Neuron (in vitro differentiated cells): ENCODE data around the gene WIPI1.

Experiments used
- H2AFZ ChIP-seq: one replicate; pipeline ENCODE4 v1.6.1; 2013; ENCODE audit warnings: low read depth, mild to moderate bottlenecking, inconsistent platforms, low read length, moderate library complexity
- H3K27me3 ChIP-seq: one replicate; pipeline ENCODE4 v1.6.1; 2013; ENCODE audit warnings: low read length; ENCODE audit not compliant: insufficient read depth
- H3K36me3 ChIP-seq: one replicate; pipeline ENCODE4 v1.6.1; 2013; ENCODE audit warnings: low read length; ENCODE audit not compliant: insufficient read depth
- H3K4me1 ChIP-seq: one replicate; pipeline ENCODE4 v1.6.1; 2013; ENCODE audit warnings: low read length; ENCODE audit not compliant: insufficient read depth
- H3K4me3 ChIP-seq: 2 replicates; pipeline ENCODE4 v1.5.1; 2013; ENCODE audit warnings: mild to moderate bottlenecking, low read length, moderate library complexity
- H3K9me3 ChIP-seq: one replicate; pipeline ENCODE4 v1.6.1; 2013; ENCODE audit warnings: low read length

WIPI1 gene

DNA sequence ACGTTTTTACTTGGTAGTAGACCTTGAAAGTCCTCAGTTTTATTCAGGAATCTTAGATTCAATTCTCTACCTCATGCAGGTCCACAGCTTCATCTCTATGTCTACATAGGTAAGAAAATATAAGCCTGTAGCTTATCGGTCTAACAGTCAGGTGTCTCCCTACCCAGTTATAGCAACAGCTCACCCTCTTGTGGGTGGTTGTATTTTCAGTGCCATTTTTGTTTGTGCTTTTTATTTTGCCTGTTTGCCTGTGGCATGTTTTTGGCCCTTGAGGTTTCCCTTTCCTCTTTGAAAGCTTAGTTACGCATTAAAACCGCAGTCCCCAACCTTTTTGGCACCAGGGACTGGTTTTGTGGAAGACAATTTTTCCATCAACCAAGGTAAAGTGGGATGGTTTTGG, 23.6 kb upstream of the WIPI1 start:
- H3K36me3 ChIP-seq, result no peaks in the 10 kb centered on the region
- peaks cover 23% of the 10 kb centered on the region for H3K4me1 ChIP-seq
- peaks cover 4% of the 10 kb centered on the region for H3K9me3 ChIP-seq
- no peak overlapping the region for H2AFZ ChIP-seq
- no peak overlapping the region for H3K4me3 ChIP-seq
- H3K27me3 ChIP-seq, result no peaks in the 10 kb centered on the region

DNA sequence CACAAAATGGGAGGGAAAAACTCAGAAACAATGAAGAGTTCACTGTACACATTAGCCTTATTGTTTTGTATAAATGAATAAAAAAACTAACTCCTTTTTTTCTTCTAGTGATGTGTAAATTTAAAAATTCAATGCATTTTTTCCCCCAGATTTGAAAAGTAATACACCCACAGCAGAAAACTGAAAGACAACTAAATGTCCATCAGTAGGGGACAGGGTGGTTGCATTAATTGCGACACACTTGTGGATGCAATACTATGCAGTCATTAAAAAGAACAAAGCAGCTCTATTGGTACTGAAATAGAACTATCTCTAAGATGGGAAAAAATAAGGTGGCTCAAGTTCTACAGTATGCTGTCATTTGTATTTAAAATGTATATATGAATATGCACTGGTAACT, 13.7 kb upstream of the WIPI1 start:
- H3K36me3 ChIP-seq, result no peaks in the 10 kb centered on the region
- H3K9me3 ChIP-seq, result no peaks in the 10 kb centered on the region
- H2AFZ ChIP-seq, result no peak overlapping the region
- H3K4me1 ChIP-seq, result no peaks in the 10 kb centered on the region
- no peaks in the 10 kb centered on the region for H3K27me3 ChIP-seq
- H3K4me3 ChIP-seq, result no peak overlapping the region

DNA sequence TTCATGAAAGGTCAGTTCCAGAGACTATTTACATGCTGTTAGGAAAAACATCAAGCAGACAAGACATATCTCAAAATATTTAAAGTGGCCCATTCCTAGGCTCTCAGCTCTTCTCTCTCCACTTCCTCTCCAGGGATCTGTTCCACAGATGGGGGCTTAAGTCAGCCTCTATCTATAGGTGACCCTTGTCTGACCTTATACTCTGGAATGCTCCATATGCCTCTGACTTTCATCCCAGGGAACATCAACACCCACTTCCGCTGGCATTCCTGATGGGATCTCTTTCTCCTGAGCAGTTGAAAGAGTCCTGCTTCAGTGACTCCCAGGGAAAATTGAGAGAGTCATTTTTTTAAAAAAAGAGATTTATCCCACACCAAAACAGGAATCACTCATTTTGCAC, 11.5 kb upstream of the WIPI1 start:
- H3K4me3 ChIP-seq, result no peak overlapping the region
- H2AFZ ChIP-seq, result no peak overlapping the region
- no peaks in the 10 kb centered on the region for H3K4me1 ChIP-seq
- H3K36me3 ChIP-seq, result no peaks in the 10 kb centered on the region
- H3K9me3 ChIP-seq, result no peaks in the 10 kb centered on the region
- no peaks in the 10 kb centered on the region for H3K27me3 ChIP-seq

DNA sequence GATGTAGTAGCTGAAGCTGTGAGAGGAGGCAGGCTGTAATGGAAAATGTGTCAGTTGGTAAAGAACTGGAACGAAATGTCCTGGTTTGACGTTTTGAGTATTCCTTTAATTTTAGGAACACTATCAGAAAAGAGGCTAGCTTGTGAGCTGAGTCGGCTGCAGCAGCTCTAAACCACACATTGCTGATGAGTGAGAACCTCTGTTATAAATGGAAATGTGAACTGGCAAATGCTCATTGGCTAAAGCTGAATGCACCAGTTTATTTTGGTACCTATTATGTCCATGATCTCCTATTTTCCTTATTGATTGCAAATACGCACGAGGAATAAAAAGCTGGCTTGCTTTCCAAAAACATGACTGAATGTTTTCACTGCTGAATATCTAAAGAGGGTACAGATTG, 11.0 kb upstream of the WIPI1 start:
- Histone ChIP-seq H2AFZ (no peak overlapping the region), H3K36me3 (no peaks in the 10 kb centered on the region), H3K4me1 (no peaks in the 10 kb centered on the region), H3K9me3 (no peaks in the 10 kb centered on the region), H3K4me3 (no peak overlapping the region), H3K27me3 (no peaks in the 10 kb centered on the region)

DNA sequence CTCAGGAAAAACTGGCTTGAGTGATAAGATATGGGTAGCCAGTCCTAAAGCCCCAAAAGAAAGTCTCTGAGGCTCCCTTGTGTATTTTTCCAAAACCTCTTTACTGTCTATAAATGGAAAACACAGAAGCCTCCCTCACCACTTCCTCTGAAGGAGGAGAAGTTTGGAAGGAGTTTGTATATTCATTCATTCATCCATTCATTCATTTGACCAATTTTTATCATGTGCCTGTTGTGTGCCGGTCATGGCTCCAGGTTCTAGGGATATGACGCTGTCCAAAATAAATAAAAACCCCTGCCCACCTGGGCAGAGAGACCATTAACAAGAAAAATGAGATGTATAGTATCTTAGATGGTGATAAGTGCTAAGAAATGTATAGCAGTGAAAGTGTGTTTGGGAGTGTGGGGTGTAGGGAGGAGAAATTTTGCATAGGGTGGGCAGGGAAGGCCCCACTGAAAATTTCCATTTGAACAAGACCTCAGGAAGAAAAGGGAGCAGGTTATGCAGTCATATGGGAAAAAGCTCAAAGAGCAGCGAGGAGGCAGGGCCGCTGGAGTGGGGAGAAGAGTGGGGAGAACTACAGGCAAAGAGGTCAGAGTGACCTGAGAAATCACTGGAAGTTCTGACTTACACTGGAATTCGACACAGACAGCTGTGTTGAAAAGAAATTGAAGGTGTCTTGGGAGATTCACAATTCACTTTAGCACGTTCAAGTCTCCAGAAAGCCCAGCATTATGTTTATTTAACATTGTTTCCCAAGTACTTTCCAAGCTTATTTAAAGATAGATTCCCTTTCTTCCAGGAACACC, 6.1 kb upstream of the WIPI1 start:
- no peaks in the 10 kb centered on the region for H3K9me3 ChIP-seq

DNA sequence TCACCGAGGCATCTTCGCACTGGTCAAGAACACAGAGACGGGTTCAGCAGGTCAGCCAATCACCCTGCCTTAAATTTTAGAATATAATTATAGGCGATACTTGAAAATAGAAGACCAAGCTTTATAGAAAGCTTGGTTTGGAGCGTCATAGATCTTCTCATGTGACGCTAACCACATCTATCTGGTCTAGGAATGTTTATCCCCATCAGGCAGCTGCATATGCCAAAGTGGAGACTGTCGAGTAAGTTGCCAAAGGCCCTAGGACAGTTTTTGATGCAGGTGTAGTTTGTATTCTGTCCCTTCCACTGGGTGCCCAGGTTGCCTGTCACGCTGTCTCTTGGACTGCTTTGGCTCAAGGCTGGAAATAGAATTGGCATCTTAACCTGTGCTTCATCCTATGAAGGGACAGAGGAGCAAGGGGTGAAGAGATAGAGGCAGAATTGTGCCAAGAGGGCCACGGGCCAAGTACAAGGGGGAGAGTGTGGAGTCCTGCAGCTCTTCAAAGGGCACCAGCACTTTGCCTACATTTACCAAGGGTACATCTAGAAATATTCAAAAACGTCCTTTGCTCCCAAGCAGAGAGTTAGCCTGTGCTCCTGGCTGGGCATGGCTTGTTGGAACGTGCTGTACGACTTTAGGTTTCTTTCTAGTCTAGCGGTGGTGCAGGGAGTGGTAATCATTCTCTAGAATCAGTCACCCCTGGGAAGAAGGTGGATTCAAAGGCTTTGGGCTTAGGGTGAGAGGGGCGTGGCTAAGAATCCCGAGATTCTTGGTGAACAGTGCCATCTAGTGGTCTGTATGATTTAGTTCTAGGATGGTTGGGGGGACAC, 5.3 kb upstream of the WIPI1 start:
- Histone ChIP-seq H2AFZ (no peak overlapping the region), H3K27me3 (no peaks in the 10 kb centered on the region), H3K4me3 (no peak overlapping the region), H3K9me3 (no peaks in the 10 kb centered on the region), H3K4me1 (peaks cover 26% of the 10 kb centered on the region), H3K36me3 (no peaks in the 10 kb centered on the region)

More for the DNA sequence above, 6.1 kb upstream of the WIPI1 start:
- H3K4me1 ChIP-seq, result peaks cover 22% of the 10 kb centered on the region
- no peak overlapping the region for H3K4me3 ChIP-seq
- H3K36me3 ChIP-seq, result no peaks in the 10 kb centered on the region
- H2AFZ ChIP-seq, result no peak overlapping the region
- no peaks in the 10 kb centered on the region for H3K27me3 ChIP-seq

DNA sequence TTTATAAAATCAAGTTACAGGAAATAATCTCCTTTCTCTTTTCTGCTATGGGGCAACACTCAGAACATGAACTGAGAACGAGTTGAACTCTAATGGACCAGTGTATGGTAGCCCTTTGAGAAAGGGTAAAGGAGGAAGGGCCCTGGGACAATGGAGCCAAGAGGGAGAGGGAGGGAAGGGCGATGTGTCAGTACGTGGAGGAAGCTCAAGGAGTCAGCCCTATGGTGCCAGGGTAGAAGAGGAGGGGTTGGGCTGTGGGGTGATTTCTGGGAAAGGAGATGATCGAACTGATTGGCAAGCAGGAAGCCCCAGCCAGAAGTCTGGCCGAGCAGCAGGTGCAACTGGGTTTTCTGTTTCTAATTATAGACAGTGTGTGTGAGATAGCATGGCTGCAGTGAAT, 4.3 kb upstream of the WIPI1 start:
- H3K27me3 ChIP-seq, result no peaks in the 10 kb centered on the region
- H3K4me3 ChIP-seq, result no peak overlapping the region
- H3K36me3 ChIP-seq, result no peaks in the 10 kb centered on the region
- H2AFZ ChIP-seq, result no peak overlapping the region
- H3K9me3 ChIP-seq, result no peaks in the 10 kb centered on the region
- peaks cover 26% of the 10 kb centered on the region for H3K4me1 ChIP-seq

DNA sequence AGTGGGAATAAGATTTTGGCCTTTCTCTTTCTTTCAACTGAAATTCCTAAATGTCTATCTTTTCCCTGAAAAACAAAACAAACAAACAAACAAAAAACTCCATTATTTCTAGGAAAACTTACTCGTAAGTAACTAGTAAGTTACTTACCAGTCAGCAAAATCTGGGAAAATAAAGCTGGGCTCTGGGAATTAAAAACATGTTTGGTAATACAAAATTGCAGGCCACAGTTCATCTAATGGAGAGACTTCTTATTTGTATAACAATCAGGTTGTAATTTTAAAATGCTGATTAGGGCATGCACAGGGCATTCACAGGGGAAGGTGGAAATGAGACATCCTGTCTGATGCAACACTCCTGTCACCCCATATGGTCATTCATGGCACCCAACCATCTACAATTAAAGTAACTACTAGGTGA, 3.8 kb upstream of the WIPI1 start:
- Histone ChIP-seq H2AFZ (no peak overlapping the region), H3K36me3 (no peaks in the 10 kb centered on the region), H3K27me3 (no peaks in the 10 kb centered on the region), H3K4me1 (peaks cover 29% of the 10 kb centered on the region), H3K4me3 (no peak overlapping the region), H3K9me3 (no peaks in the 10 kb centered on the region)

DNA sequence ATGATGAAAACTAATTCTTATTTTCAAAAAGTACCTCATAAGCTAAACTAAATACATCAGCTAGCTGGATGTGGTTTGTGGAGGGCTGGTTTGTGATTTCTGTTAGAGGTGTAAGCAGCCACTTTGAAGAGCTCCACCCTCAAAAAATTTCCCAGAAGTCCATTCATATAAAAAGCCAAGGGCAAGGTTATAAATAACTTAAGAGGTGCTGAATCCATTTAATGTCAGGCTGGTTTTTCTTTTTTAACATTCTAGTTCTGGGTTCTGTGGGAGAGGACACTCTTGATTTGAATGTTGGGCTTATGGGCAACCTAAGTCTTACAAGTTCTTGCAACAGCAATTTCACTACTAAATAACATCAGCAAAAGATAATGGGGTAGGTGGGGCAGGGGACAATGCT, 3.4 kb upstream of the WIPI1 start:
- H3K4me3 ChIP-seq, result no peak overlapping the region
- H3K36me3 ChIP-seq, result no peaks in the 10 kb centered on the region
- H3K9me3 ChIP-seq, result no peaks in the 10 kb centered on the region
- H2AFZ ChIP-seq, result no peak overlapping the region
- peaks cover 33% of the 10 kb centered on the region for H3K4me1 ChIP-seq
- H3K27me3 ChIP-seq, result no peaks in the 10 kb centered on the region

DNA sequence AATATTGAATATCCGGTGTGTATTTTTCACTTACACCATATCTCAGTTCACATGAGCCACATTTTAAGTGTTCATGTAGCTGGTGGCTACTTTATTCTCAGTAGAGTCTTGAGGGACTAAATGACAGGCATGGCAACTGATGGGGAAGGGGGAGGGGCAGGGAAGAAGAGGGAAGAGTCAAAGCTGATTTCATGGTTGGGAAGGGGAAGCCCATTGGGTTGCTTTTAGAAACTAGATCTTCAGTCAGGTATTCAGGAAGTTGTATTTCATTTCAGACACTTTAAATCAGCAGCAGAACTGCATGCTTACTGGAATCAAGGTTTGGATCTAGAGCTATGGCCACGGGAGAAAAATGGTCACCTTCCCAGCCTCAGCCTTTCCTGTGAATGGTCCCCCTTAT, 2.9 kb upstream of the WIPI1 start:
- H3K4me3 ChIP-seq, result no peak overlapping the region
- no peaks in the 10 kb centered on the region for H3K27me3 ChIP-seq
- no peaks in the 10 kb centered on the region for H3K9me3 ChIP-seq
- H3K4me1 ChIP-seq, result peaks cover 36% of the 10 kb centered on the region
- no peaks in the 10 kb centered on the region for H3K36me3 ChIP-seq
- H2AFZ ChIP-seq, result no peak overlapping the region

DNA sequence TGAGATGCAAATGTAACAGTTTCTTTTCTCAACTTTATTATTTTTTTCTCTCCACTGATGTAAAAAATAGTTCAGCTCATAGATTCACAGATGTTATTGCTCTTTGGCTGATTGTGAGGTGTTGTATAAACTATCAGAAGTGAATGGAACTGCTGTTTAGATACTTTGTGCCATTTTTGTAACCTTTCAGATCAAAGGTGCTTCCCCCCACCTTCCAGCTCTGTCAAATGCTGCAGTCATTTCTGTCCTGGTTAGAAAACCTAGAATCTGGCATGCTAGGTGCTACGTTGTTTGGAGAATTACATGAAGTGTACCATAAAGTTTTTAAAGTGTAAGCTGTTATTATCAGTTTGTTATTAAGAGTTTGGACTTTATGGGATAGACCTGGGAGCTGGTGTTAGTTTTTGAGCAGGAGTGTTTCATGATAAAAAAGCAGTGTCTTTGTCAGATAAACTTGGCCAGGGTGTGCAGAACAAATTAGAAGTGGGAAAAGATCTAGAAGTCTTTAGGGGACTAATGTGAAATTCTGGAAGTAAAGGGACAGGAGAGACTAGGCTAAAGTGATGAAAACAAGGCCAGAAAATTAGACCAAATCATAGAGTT, 1.8 kb upstream of the WIPI1 start:
- no peaks in the 10 kb centered on the region for H3K27me3 ChIP-seq
- H3K9me3 ChIP-seq, result no peaks in the 10 kb centered on the region
- no peak overlapping the region for H2AFZ ChIP-seq
- no peak overlapping the region for H3K4me3 ChIP-seq
- no peaks in the 10 kb centered on the region for H3K36me3 ChIP-seq
- peaks cover 36% of the 10 kb centered on the region for H3K4me1 ChIP-seq

DNA sequence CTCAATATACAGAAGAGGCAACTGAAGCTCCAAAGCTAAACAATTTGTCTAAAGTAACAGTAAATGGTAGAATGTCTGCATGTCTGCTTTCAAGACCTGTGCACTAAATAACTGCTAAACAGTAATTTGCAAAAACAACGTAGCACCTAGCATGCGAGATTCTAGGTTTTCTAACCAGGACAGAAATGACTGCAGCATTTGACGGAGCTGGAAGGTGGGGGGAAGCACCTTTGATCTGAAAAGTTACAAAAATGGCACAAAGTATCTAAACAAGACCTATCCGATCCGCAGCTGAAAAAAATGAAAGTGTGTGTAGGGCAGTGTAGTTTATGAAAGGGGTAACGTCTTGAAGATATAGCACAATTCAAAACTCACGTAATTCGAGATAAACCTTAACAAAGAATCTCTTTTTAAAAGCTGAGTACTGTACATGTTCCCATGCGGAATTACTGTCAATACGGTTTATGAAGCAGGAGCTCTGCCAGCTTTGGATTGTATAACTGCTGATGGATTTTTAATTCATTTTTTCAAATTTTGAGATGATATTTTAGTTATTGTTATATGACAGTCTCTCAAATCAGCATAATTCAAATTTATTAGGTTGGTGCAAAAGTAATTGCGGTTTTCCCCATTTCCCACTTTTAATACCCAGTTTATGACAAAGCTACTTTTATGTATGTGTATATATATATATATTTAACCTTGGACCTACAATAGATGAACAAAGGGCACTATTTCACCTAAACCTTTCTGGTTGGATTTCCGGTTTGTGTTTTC, 1.2 kb upstream of the WIPI1 start:
- Histone ChIP-seq H3K9me3 (no peaks in the 10 kb centered on the region), H3K27me3 (no peaks in the 10 kb centered on the region), H2AFZ (peak overlapping the region; percentile 37), H3K4me3 (peak overlapping the region; percentile 53), H3K4me1 (peaks cover 36% of the 10 kb centered on the region), H3K36me3 (no peaks in the 10 kb centered on the region)
